ENCODE measurements around the gene OGDH.
"Not testable (repeated sequence)": the region's sequence is repeated elsewhere in the genome, so short reads cannot be mapped to it uniquely, and the experiment has no call there.

Gene OGDH

GRCh38 chr7:44707558-44708230 lies 101.3 kb downstream of the OGDH start:
- no peak for DNase-seq (ENCODE audit: low read depth)

- no peak for DNase-seq (ENCODE audit: low read depth)
Measured at GRCh38 chr7:44709011-44709915, 102.8 kb downstream of the OGDH start.

DNA sequence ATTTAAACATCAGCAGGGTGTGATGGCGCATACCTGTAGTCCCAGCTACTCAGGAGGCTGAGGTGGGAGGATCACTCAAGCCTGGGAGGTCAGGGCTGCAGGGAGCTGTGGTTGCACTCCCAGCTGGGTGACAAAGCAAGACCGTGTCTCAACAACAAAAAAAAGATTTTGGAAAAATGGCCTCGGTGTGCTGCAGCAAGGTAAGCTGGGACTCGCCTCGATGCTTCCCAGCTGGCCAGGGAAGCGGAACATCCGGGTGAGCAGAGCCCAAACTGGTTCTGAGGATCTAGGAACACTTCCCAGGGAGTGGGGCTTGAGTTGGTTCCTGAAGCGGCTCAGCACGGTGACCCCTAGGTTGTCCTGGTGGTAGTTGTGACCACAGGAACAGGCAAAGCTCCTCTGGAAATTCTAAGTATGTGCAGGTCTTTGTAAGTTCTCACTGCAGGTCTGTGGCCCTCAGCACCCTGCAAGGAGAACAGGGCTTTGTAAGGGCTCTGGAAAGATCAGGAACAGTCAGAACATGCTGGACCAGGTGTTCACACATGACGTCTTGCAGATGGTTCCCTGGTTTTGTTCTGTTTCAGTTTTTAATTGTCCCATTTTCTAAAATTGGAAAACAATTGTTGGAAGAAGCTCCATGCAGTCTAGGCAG lies 103.6 kb downstream of the OGDH start:
- DNase-seq (ENCODE audit: low read depth): no peak

DNA sequence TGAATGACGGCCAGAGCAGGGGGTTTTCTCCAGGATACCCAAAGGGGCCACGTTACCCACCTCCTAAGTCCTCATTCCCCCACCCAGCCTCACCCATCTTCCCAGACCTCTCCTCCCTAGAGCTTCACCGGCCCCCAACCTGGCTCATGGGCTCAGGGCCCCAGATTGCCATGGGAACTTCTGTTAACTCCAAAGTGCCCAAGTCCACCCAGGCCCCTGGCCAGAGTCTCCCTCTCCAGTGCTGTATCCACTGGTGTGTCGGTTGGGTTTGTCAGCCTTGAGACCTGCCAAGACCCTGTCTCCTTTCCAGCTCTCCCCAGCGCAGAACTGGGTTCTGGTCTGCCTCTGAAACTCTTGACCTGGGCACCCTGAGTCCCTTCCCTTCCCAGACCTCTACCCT lies 105.1 kb downstream of the OGDH start:
- DNase-seq (ENCODE audit: low read depth): no peak

DNA sequence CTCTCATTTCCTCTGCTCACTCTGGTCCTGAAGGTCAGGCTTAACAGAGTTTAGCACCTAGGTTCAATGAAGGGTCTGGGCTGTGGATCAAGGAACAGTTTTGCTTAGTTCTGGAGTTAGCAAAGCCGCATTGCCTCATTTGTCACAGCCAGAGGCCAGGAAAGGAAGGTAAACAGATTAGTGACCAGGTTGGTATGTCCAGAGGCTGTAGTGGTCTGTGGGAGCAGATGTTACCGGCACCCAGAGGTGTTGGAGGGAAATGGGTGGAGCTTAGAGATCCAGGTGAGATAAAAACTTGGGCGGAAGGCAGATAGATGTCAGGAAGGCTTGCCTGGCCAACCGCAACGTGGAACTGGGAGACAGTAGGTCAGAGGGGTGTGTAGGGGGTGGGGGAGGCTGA lies 105.6 kb downstream of the OGDH start:
- DNase-seq (ENCODE audit: low read depth): no peak

GRCh38 chr7:44713141-44713540 lies 106.7 kb downstream of the OGDH start:
- DNase-seq (ENCODE audit: low read depth): no peak

GRCh38 chr7:44713680-44714335 lies 107.4 kb downstream of the OGDH start:
- no peak for DNase-seq (ENCODE audit: low read depth)

GRCh38 chr7:44716205-44716604 lies 109.8 kb downstream of the OGDH start:
- no peak for DNase-seq (ENCODE audit: low read depth)

GRCh38 chr7:44720301-44720700 lies 113.9 kb downstream of the OGDH start:
- no peak for DNase-seq (ENCODE audit: low read depth)

GRCh38 chr7:44724276-44724675 lies 117.8 kb downstream of the OGDH start:
- no peak for DNase-seq (ENCODE audit: low read depth)

GRCh38 chr7:44726250-44726649 lies 119.8 kb downstream of the OGDH start:
- not testable (repeated sequence) for DNase-seq (ENCODE audit: low read depth)

GRCh38 chr7:44727158-44727936 lies 120.9 kb downstream of the OGDH start:
- no peak for DNase-seq (ENCODE audit: low read depth)

DNA sequence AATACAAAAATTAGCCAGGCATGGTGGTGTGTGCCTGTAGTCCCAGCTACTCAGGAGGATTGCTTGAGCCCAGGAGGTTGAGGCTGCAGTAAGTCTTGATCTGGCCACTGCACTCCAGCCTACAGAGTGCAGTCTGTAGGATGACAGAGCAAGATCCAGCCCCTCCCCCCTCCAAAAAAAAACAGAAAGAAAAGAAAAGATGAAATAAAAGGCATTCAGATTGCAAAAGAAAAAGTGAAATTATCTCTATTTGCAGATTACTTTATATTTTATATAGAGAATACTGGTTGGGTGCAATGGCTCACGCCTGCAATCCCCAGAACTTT lies 121.5 kb downstream of the OGDH start:
- no peak for DNase-seq (ENCODE audit: low read depth)

GRCh38 chr7:44729949-44730590 lies 123.6 kb downstream of the OGDH start:
- DNase-seq (ENCODE audit: low read depth): no peak

DNA sequence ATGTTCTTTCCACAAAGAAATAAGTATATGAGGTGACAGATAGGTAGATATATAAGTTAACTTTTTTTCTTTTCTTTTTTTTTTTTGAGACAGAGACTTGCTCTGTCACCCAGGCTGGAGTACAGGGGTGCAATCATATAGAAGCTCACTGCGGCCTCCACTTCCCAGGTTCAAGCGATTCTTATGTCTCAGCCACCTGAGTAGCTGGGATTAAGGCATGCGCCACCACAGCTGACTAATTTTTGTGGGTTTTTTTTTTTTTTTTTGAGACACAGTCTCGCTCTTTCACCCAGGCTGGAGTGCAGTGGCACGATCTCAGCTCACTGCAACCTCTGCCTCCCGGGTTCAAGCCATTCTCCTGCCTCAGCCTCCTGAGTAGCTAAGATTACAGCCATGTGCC lies 126.5 kb downstream of the OGDH start:
- DNase-seq (ENCODE audit: low read depth): not testable (repeated sequence)

- no peak for DNase-seq (ENCODE audit: low read depth)
Measured at GRCh38 chr7:44733708-44734481, 127.5 kb downstream of the OGDH start.

DNA sequence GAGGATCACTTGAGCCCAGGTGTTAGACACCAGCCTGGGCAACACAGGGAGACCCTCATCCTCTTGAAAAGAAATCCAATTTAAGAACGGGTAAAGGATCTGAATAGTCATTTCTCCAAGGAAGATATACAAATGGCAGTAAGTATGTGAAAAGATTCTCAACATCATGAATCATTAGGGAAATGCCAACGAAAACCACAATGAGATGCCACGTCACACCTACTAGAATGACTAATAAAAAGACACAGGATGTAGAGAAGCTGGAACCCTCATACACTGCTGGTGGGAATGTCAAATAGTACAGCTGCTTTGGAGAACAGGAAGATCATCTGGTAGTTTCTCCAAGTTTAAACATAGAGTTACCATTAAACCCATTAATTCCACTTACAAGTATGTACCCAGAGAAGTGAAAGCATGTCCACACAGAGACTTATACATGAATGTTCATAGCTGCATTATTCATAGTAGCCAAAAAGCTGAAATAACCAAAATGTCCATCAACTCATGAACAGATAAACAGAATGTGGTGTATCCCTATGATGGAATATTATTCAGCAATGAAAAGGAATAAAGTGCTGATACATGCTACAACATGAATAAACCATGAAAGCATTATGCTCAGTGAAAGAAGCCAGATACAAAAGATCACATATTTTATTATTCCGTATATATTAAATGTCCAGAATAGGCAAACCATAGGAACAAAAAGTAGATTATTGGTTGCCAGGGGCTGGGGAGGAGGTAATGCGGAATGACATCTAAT lies 129.2 kb downstream of the OGDH start:
- DNase-seq (ENCODE audit: low read depth): no peak

DNA sequence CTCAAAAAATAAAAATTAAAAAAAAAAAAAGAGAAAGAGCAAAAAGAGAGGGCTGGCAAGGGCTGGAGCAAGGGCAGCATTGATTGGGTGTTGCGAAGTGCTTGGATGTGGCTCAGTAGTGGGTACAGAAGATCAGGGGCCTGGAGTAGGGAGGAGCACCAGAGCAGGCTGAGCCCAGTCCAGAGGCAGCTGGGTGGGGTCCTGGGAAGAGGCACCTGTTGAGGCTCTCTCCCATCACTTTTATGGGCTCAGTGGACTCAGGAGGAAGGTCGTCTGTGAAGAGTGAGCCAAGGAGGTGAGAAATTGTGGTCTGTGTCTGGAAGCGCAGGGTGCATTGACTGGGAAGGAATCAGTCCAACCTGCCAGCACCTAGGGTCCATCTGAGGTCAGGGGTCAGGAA lies 130.5 kb downstream of the OGDH start:
- no peak for DNase-seq (ENCODE audit: low read depth)

DNA sequence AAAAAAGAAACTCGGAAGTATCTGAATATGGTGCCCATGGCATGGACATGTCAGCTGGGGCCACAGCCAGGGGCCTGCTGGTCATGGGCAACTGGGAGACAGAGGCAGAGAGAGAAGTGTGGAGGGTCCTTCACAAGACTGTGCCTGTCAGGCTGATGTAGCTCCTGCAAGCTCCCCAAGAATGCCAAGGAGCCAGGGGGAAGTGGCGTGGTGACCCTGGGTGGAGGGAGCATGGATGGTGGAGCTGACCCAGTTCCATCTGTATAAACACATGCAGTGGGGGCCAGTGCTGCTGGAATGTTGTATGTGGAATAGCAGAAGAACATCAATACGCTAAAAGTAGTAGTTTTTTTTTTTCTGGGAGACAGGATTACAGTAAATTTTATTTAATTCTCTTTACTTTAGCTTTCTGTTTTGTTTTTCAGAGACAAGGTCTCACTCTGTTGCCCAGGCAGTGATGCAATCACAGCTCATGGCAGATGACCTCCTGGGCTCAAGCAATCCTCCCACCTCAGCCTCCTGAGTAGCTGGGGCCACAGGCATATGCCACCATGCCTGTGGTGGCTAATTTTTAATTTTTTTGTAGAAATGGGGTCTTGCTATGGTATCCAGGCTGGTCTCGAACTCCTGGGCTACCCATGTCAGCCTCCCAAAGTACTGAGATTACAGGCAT lies 131.8 kb downstream of the OGDH start:
- no peak for DNase-seq (ENCODE audit: low read depth)

Measured in stimulated activated CD8-positive, alpha-beta memory T cell treated with anti-CD3 and anti-CD28 coated beads, Interleukin-15, amount 100 ng/mL, for 1 hour (primary cell).